CD4-positive, alpha-beta memory T cell (primary cell): Measurements from ENCODE around the gene ZNF669. TPM values are rescaled to one million over a fixed set of nuclear protein-coding genes. Genes with fewer than 3 reads are reported as not detected.
"Not testable (repeated sequence)": the region's sequence is repeated elsewhere in the genome, so short reads cannot be mapped to it uniquely, and the experiment has no call there.

Experiments
- CTCF ChIA-PET: fragments of 350-600 bp; sonication (Branson Sonifier 250); formaldehyde crosslinking; loops from one replicate; lab custom pipeline; 2021; ENCODE audit warnings: inconsistent platforms; ENCODE audit not compliant: partially characterized antibody; lab: Charles Lee
- POLR2A ChIA-PET: fragments of 350-600 bp; sonication (Branson Sonifier 250); formaldehyde crosslinking; loops from one replicate; lab custom pipeline; 2021; ENCODE audit not compliant: partially characterized antibody; lab: Charles Lee
- DNase-seq, 5 donors: peaks; one replicate each; pipeline versions ENCODE4 v3.0.0 to v3.0.0-alpha.2; 2020 to 2022; ENCODE audit warnings: mixed read lengths in 1 of 5
- H3K27ac ChIP-seq: one replicate; pipeline ENCODE4 v1.7.0; 2013; ENCODE audit warnings: low read depth, low read length
- H3K27me3 ChIP-seq: 2 replicates; pipeline ENCODE4 v1.7.0; 2013; ENCODE audit warnings: mild to moderate bottlenecking, low read length, moderate library complexity; ENCODE audit not compliant: insufficient read depth
- H3K36me3 ChIP-seq: 2 replicates; pipeline ENCODE4 v1.7.0; 2013; ENCODE audit warnings: mild to moderate bottlenecking, low read length, moderate library complexity; ENCODE audit not compliant: insufficient read depth
- H3K4me1 ChIP-seq: 2 replicates; pipeline ENCODE4 v1.7.0; 2013; ENCODE audit warnings: mild to moderate bottlenecking, low read length, moderate library complexity; ENCODE audit not compliant: insufficient read depth
- H3K4me3 ChIP-seq, 2 donors: one replicate each; pipeline ENCODE4 v1.7.0; 2013; ENCODE audit warnings: low read length in 2 of 2, mild to moderate bottlenecking in 1 of 2
- H3K9me3 ChIP-seq, 2 donors: one replicate each; pipeline ENCODE4 v1.7.0; 2013; ENCODE audit warnings: low read length in 2 of 2, control low read depth in 1 of 2; ENCODE audit not compliant: control insufficient read depth in 1 of 2
- H3K27ac Mint-ChIP-seq, 7 donors: one replicate each; pipeline ENCODE4 v1.8.0; 2020 to 2021; ENCODE audit warnings: mixed read lengths in 7 of 7, mild to moderate bottlenecking in 6 of 7, inconsistent platforms in 3 of 7, moderate library complexity in 3 of 7
- H3K27me3 Mint-ChIP-seq, 2 donors: one replicate each; pipeline ENCODE4 v1.8.0; 2020 to 2021; ENCODE audit warnings: mixed read lengths in 2 of 2
- H3K36me3 Mint-ChIP-seq, 2 donors: one replicate each; pipeline ENCODE4 v1.8.0; 2020 to 2021; ENCODE audit warnings: mixed read lengths in 2 of 2, inconsistent platforms in 1 of 2, mild to moderate bottlenecking in 1 of 2
- H3K4me1 Mint-ChIP-seq, 4 donors: one replicate each; pipeline ENCODE4 v1.8.0; 2020 to 2021; ENCODE audit warnings: mixed read lengths in 4 of 4, mild to moderate bottlenecking in 1 of 4
- H3K4me3 Mint-ChIP-seq, 8 donors: one replicate each; pipeline ENCODE4 v1.8.0; 2020 to 2021; ENCODE audit warnings: mixed read lengths in 8 of 8, mild to moderate bottlenecking in 7 of 8, moderate library complexity in 6 of 8, inconsistent platforms in 3 of 8
- H3K9me3 Mint-ChIP-seq, 8 donors: one replicate each; pipeline ENCODE4 v1.8.0; 2020 to 2021; ENCODE audit warnings: mixed read lengths in 8 of 8, mild to moderate bottlenecking in 5 of 8, inconsistent platforms in 3 of 8, moderate library complexity in 1 of 8
- intact Hi-C: fragments of 100-400 bp; cut with micrococcal nuclease; formaldehyde crosslinking; loops from one replicate; pipeline ENCODE4 v1.15.1; 2023
- polyA plus RNA-seq, 2 donors: library from polyadenylated mRNA; unstranded; fragments of 300-500 nt; fragmentation: Illumina TruSeq; gene quantifications; one replicate each; pipeline ENCODE4 v1.2.3, GENCODE V29; 2021
- total RNA-seq, 2 experiments: library from RNA; stranded (reverse); gene quantifications; one replicate each; pipeline ENCODE4 v1.2.3, GENCODE V29; 2021

ZNF669 gene
- total and polyA plus RNA-seq, 4 experiments from 2014 or later = 11.3 to 14.8 (median 13.3) TPM

- Mint-ChIP-seq H3K36me3 (peaks cover 18 to 22% of the 10 kb centered on the region in 2 donors), H3K4me3 (peak overlapping the region; percentile 87 to 96 (median 89)), H3K27ac (peak overlapping the region; percentile 3 to 94 (median 81)), H3K9me3 (peaks cover 0 to 37% (median 21%) of the 10 kb centered on the region in 8 donors)
- H3K4me1 ChIP-seq, CTCF ChIA-PET, H3K4me3 ChIP-seq, H3K4me1 Mint-ChIP-seq, H3K9me3 ChIP-seq, DNase-seq, intact Hi-C loops, H3K27me3 Mint-ChIP-seq, H3K27me3 ChIP-seq, H3K36me3 ChIP-seq, H3K27ac ChIP-seq: not testable (repeated sequence)
- POLR2A ChIA-PET = interaction anchor here (0.6 kb wide), 1 partner anchor 95 kb away, joined by 3 read pairs; no protein-coding TSS in a partner anchor
Measured at GRCh38 chr1:247127519-247128282, 23.5 kb upstream of the ZNF669 start.

- H3K4me3 Mint-ChIP-seq, H3K4me1 Mint-ChIP-seq, H3K27ac ChIP-seq, H3K4me1 ChIP-seq, H3K27ac Mint-ChIP-seq, H3K9me3 ChIP-seq, POLR2A ChIA-PET, H3K27me3 ChIP-seq, H3K36me3 ChIP-seq, intact Hi-C loops, H3K4me3 ChIP-seq, H3K27me3 Mint-ChIP-seq, CTCF ChIA-PET, DNase-seq: not testable (repeated sequence)
- H3K36me3 Mint-ChIP-seq = peaks cover 8 to 13% of the 10 kb centered on the region in 2 donors
- H3K9me3 Mint-ChIP-seq = peaks cover 0 to 34% (median 10%) of the 10 kb centered on the region in 8 donors
Measured at GRCh38 chr1:247126601-247127000, 22.4 kb upstream of the ZNF669 start.

- DNase-seq, H3K4me3 ChIP-seq, H3K4me3 Mint-ChIP-seq, H3K27me3 Mint-ChIP-seq, H3K4me1 Mint-ChIP-seq, H3K4me1 ChIP-seq, H3K9me3 ChIP-seq, CTCF ChIA-PET, H3K27ac Mint-ChIP-seq, H3K27me3 ChIP-seq, POLR2A ChIA-PET, intact Hi-C loops, H3K27ac ChIP-seq, H3K36me3 ChIP-seq: not testable (repeated sequence)
- Mint-ChIP-seq H3K36me3 (peaks cover 8 to 13% of the 10 kb centered on the region in 2 donors), H3K9me3 (peaks cover 0 to 34% (median 10%) of the 10 kb centered on the region in 8 donors)
Measured at GRCh38 chr1:247126166-247126565, 22.0 kb upstream of the ZNF669 start.

- ChIA-PET POLR2A (no interaction called here), CTCF (no interaction called here)
Measured at GRCh38 chr1:247121382-247121781, 17.2 kb upstream of the ZNF669 start.

GRCh38 chr1:247120408-247120668, 16.2 kb upstream of the ZNF669 start:
- H3K4me3 Mint-ChIP-seq = not testable (repeated sequence)

More at GRCh38 chr1:247121382-247121781, 17.2 kb upstream of the ZNF669 start:
- Mint-ChIP-seq H3K4me1 (no peaks in the 10 kb centered on the region), H3K27ac (peak overlapping the region in 1 of 7 donors; percentile 15), H3K4me3 (no peak overlapping the region), H3K36me3 (no peaks in the 10 kb centered on the region), H3K27me3 (no peaks in the 10 kb centered on the region), H3K9me3 (peaks cover 0 to 21% (median 2%) of the 10 kb centered on the region in 8 donors)
- Histone ChIP-seq H3K4me1 (no peaks in the 10 kb centered on the region), H3K4me3 (no peak overlapping the region), H3K27me3 (no peaks in the 10 kb centered on the region), H3K27ac (no peak overlapping the region), H3K9me3 (no peaks in the 10 kb centered on the region), H3K36me3 (no peaks in the 10 kb centered on the region)
- intact Hi-C loops = no loop called here
- no peak for DNase-seq

GRCh38 chr1:247119600-247120407, 15.6 kb upstream of the ZNF669 start:
- intact Hi-C loops = no loop called here
- no peak overlapping the region for H3K4me3 Mint-ChIP-seq
- Histone ChIP-seq H3K4me1 (no peaks in the 10 kb centered on the region), H3K36me3 (no peaks in the 10 kb centered on the region), H3K27me3 (no peaks in the 10 kb centered on the region), H3K4me3 (no peak overlapping the region), H3K27ac (no peak overlapping the region), H3K9me3 (no peaks in the 10 kb centered on the region)
- CTCF ChIA-PET = interaction anchor here (1.2 kb wide), 1 partner anchor 368 kb away, joined by 3 read pairs; no protein-coding TSS in a partner anchor
- no peak for DNase-seq
- H3K4me1 Mint-ChIP-seq = peaks cover 0 to 2% (median under 1%) of the 10 kb centered on the region in 4 donors
- no peaks in the 10 kb centered on the region for H3K36me3 Mint-ChIP-seq
- no peaks in the 10 kb centered on the region for H3K27me3 Mint-ChIP-seq
- POLR2A ChIA-PET = interaction anchor here (1.0 kb wide), 1 partner anchor 16 kb away, joined by 3 read pairs; the partner anchor contains the start of gene ZNF669
- H3K27ac Mint-ChIP-seq = no peak overlapping the region
- peaks cover 0 to 18% (median 2%) of the 10 kb centered on the region in 8 donors for H3K9me3 Mint-ChIP-seq

More at GRCh38 chr1:247120408-247120668, 16.2 kb upstream of the ZNF669 start:
- CTCF ChIA-PET = interaction anchor here (1.2 kb wide), 1 partner anchor 367 kb away, joined by 3 read pairs; no protein-coding TSS in a partner anchor
- H3K27ac ChIP-seq, H3K27me3 ChIP-seq, H3K4me3 ChIP-seq, DNase-seq, H3K4me1 ChIP-seq, H3K36me3 Mint-ChIP-seq, H3K4me1 Mint-ChIP-seq, H3K27ac Mint-ChIP-seq, H3K27me3 Mint-ChIP-seq, H3K36me3 ChIP-seq, H3K9me3 ChIP-seq, intact Hi-C loops, POLR2A ChIA-PET: not testable (repeated sequence)
- H3K9me3 Mint-ChIP-seq = peaks cover 0 to 21% (median 2%) of the 10 kb centered on the region in 8 donors

GRCh38 chr1:247118946-247119446, 14.8 kb upstream of the ZNF669 start:
- Mint-ChIP-seq H3K27ac (no peak overlapping the region), H3K4me1 (peaks cover 0 to 2% (median under 1%) of the 10 kb centered on the region in 4 donors), H3K36me3 (no peaks in the 10 kb centered on the region), H3K9me3 (peaks cover 0 to 11% (median 2%) of the 10 kb centered on the region in 8 donors), H3K27me3 (no peaks in the 10 kb centered on the region), H3K4me3 (no peak overlapping the region)
- H3K4me3 ChIP-seq = no peak overlapping the region
- H3K4me1 ChIP-seq = no peaks in the 10 kb centered on the region
- ChIA-PET POLR2A (interaction anchor here (1.0 kb wide), 1 partner anchor 15 kb away, joined by 3 read pairs; the partner anchor contains the start of gene ZNF669), CTCF (interaction anchor here (1.2 kb wide), 1 partner anchor 369 kb away, joined by 3 read pairs; no protein-coding TSS in a partner anchor)
- no peak overlapping the region for H3K27ac ChIP-seq
- DNase-seq = peak in 1 of 5 donors; percentile 57
- H3K27me3 ChIP-seq = no peaks in the 10 kb centered on the region
- intact Hi-C loops = no loop called here
- no peaks in the 10 kb centered on the region for H3K36me3 ChIP-seq
- H3K9me3 ChIP-seq = no peaks in the 10 kb centered on the region
